ENCODE results near the gene MGLL.
"Not testable (repeated sequence)": the region's sequence is repeated elsewhere in the genome, so short reads cannot be mapped to it uniquely, and the experiment has no call there.

Gene MGLL

DNA sequence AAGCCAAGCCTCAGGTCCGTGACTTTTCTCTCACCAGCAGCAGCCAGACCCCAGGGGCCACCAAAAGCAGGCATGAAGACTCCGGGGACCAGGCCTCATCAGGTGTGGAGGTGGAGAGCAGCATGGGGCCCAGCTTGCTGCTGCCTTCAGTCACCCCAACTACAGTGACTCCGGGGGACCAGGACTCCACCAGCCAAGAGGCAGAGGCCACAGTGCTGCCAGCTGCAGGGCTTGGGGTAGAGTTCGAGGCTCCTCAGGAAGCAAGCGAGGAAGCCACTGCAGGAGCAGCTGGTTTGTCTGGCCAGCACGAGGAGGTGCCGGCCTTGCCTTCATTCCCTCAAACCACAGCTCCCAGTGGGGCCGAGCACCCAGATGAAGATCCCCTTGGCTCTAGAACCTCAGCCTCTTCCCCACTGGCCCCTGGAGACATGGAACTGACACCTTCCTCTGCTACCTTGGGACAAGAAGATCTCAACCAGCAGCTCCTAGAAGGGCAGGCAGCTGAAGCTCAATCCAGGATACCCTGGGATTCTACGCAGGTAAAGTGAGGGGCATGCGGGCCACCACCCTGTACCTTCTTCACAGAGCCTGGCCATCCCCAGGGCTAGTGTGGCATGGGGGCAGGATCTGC lies 161.6 kb downstream of the MGLL start:
- H3K4me3 ChIP-seq: no peak overlapping the region
- H3K27ac ChIP-seq: no peak overlapping the region

DNA sequence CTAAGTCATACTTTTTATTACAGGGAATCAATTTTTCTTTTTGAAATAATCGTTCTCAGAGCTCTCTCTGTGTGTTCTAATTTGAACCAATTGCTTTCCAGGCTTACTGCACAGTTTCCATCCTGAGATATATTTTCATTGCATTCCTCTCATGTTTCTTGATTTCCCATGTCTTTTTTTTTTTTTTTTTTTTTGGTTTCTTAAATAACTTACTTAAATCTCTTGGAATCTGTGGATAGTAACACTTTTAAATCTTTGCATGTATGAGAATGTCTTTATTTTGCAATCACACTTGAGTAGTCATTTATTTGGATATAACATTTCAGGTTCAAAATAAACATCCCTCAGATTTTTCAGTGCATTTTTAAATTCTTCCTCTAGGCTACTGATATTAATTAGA lies 164.1 kb downstream of the MGLL start:
- Histone ChIP-seq H3K4me3 (no peak overlapping the region), H3K27ac (no peak overlapping the region)

DNA sequence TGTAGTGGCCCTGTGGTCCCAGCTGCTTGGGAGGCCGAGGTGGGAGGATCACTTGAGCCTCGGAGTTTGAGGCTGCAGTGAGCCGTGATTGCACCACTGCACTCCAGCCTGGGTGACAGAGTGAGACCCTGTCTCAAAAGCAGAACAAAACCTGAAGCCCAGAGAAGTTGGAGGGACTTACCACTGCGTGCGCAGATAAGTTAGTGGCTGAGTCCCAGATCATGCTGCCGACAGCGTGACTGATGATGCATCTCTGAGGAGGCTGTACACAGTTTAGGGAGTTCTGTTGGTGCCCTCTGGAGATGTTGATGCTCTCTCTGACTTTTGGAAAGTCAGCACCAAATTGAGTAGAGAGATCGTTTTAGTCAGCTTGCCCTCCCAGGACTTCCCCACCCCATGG lies 165.4 kb downstream of the MGLL start:
- Histone ChIP-seq H3K4me3 (no peak overlapping the region), H3K27ac (no peak overlapping the region)

DNA sequence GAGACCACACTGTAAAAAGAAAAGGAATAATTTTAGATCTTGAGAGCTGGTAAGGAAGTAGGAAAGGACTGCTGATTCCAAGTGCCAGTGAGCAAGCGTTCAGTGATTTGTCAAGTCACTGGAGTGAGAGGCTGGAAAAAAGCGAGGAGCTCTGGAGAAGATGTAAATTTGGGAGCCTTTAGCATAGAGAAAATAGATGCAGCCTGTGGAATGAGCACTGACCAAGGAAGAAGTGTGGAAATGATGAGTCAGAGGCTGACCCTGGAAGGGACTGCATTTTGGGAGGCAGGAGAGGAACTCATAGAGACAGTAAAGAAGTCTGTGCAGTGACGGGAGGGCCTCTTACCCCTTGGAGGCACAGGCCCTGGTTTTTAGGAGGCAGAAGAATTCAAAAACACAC lies 166.7 kb downstream of the MGLL start:
- no peak overlapping the region for H3K27ac ChIP-seq
- no peak overlapping the region for H3K4me3 ChIP-seq

DNA sequence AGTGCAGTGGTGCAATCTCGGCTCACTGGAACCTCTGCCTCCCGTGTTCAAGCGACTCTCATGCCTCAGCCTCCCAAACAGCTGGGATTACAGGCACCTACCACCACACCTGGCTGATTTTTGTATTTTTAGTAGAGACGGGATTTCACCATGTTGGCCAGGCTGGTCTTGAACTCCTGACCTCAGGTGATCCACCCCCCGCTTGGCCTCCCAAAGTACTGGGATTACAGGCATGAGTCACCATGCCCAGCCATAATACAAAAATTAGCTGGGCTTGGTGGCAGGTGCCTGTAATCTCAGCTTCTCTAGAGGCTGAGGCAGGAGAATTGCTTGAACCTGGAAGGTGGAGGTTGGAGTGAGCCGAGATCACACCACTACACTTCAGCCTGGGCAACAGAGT lies 167.3 kb downstream of the MGLL start:
- not testable (repeated sequence) for H3K27ac ChIP-seq, H3K4me3 ChIP-seq

DNA sequence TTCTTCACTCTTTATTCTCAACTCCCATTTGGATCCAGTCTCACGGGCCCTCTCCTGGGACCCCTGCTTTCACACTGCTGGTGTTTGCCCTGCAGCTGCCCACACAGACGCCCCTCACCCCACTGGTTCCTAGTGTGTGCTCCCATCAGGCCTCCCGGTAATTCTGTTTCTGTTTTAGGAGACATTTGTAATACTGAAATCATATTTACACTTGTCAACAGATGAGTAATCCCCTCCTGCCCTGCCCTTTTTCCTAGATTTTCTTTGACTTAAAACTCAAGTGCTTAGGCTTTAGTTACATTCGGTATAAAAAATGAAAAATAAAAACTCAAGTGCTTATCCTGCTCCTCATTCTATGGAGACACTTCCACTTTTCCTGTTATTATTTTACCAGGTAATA lies 167.9 kb downstream of the MGLL start:
- Histone ChIP-seq H3K4me3 (no peak overlapping the region), H3K27ac (no peak overlapping the region)

DNA sequence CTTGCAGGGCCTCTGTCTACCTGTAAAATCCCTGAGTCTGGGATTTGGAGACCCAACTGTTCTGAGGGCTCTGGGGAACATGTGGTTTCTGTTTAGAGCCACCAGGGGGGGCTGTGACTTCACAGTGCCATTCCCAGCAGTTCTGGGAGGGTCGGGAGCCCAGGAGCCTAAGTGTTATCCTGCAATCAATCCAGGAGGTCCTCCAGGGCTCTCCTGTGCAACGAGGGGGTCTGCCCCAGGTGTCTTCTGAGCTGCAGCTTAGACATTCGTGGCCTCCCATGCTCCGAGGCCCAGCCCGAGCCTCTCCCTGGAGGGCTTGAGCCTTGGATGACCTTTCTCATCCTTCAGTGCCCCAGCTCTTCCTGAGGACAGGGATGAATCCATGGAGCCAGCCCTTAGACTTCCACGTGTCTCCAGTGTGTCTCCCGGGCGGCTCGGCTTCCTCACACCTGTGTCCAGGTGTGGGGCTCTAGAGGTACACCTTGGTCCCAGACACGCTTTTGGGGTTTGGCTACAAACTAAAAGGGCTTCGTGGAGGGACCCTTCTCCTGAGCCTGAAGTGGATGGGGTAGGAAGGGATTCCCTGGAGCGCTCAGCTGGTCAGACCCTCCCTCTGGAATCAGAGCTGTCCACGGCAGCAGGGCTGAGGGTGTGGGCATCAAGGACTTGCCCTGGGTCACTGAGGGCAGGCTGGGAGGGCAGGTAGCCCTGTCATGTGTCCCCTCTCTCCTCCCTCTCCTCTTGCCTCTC lies 169.9 kb downstream of the MGLL start:
- H3K27ac ChIP-seq: no peak overlapping the region
- H3K4me3 ChIP-seq: no peak overlapping the region

DNA sequence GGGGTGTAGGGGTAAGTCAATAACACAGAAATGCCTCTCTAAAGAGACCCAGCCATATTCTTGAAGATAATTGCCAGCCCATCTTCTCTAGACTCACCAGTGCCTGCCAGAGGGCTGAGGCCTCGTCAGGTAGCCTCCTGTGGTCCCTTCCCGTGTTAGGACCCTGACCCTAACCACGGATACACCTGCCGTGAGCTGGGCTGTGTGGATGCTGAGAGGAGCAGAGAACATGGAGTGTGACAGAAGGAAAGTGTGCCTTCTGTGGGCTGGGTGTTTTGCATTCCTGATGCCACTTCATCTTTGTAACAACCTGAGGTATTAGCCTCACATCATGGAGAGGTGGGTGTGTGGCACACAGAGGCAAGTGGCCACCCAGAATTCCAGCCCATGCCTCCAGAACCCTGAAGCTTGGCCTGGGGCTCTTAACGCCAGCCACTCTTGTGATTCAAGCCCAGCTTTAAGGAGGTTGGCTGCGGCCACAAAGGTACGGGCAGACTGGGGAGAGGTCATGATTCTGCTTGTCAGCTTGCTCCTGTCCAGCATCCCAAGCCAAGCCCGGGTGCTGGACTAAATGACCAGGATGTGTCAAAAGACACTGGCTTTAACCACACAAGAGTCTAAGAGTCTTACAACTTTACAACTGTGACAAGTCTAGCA lies 170.7 kb downstream of the MGLL start:
- no peak overlapping the region for H3K4me3 ChIP-seq
- no peak overlapping the region for H3K27ac ChIP-seq

DNA sequence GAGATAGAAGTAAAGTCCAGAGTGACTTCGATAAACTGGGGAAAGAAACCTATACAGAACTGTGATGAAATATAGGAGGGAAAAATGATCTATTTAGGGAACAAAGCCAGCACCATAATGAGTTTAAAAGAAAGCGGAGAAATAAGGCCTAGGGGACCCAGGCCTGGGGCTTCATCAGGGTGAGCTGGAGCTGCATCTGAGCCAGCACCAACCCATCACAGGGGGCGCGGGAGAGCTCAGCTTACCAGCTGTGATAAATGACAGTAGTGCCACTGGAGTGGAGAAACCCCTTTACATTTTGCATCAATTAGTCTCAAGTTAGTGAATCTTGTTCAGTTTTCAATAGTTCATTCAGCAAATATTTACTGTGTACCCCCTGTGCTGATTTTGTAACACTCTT lies 172.1 kb downstream of the MGLL start:
- no peak overlapping the region for H3K4me3 ChIP-seq
- no peak overlapping the region for H3K27ac ChIP-seq

DNA sequence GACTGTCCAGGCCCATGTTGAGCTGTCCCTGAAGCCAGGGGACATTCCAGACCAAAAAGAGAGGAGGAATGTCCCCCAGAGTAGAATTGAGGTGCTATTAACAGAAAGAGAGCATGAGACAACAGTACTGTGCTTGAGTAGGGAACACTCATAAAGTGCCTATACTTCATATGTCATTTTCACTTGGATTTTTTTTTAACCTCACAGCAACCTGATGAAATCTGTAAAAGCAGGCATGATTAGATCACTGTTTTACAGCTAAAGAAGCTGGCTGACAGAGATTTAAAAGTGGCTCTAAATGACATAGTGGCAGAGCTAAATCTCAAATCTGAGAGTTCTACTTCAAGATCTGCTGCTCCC lies 174.5 kb downstream of the MGLL start:
- H3K4me3 ChIP-seq: no peak overlapping the region
- H3K27ac ChIP-seq: no peak overlapping the region

DNA sequence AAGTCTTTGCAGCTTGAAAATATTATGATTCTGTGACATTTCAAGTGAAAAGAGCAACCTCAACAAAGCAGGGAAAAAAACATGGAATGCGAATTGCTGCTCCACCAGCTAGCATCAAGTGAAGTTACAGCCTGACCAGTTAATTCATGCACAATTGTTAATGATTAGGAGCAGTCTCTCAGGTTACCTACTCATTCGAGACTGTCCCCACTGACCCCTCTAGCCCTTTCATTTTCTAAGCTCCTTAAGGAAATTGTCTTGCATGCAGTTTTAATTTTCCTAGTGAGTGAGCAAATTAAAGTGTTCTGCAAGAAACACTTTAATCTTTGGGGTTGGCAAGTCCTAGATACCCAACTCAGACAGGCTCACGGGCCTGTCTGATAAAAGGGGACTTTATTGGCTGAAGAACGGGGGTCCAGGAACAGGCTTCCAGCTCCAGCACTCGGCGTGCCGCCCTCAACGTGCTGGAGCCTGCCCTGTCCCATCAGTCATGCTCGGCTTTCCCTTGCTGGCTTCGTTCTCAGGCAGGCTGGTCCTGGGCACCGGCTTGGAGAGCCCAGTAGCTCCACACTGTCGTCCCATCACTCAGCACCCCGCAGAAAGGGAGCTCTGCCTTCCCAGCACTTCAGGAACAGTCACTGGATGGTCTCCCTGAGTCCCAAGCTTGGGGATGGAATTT lies 175.0 kb downstream of the MGLL start:
- H3K4me3 ChIP-seq: no peak overlapping the region
- H3K27ac ChIP-seq: no peak overlapping the region

DNA sequence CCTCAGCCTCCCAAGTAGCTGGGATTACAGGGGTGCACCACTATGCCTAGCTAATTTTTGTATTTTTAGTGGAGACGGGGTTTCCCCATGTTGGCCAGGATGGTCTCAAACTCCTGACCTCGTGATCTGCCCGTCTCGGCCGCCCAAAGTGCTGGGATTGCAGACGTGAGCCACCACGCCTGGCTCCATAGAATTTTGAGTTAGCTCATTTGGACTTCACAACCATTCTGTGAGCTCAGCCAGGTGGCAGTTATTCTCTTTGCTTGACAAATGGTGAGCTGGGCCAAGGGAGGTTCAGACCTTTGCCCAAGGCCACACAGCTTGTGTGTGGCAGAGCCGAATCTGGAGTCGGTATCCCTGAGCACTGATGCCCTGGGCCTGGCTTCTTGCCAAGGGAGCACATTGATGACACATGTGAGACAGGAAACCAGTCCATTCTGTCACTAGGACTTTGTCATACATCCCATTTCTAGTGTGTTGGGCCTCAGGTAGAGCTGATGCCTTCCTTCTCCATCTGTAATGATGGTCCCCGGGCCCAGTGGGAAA lies 175.7 kb downstream of the MGLL start:
- Histone ChIP-seq H3K4me3 (no peak overlapping the region), H3K27ac (no peak overlapping the region)

DNA sequence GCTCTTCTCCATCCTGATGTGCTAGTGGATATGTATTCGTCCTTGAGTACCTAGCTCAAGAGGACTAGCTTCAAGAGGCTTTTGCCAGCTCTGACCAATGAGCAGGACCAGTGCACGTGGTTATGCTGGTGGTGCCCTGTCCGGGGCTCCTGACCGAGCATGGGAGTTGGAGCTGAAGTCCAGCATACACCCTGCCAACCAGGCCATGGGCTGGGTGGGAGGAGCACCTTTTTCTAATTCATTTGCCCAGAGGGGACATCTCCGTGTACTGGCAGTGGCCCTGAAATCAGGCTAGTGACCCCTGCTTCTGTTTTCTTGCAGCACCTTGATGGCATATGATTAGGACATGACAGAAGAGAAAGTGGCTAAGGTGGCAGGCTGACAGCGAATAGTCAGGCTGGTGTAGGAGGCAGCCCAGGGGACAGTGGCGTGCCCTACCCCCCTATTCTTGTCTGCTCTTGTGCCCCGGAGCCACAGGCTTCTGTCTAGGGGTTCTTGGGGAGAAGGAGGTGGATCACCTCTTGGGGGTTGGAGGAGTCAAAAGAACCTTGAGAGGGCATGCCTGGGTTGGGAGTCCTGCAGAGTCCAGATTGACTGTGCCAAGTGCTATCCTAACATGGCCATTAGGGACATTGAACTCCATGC lies 176.8 kb downstream of the MGLL start:
- no peak overlapping the region for H3K27ac ChIP-seq
- H3K4me3 ChIP-seq: no peak overlapping the region

DNA sequence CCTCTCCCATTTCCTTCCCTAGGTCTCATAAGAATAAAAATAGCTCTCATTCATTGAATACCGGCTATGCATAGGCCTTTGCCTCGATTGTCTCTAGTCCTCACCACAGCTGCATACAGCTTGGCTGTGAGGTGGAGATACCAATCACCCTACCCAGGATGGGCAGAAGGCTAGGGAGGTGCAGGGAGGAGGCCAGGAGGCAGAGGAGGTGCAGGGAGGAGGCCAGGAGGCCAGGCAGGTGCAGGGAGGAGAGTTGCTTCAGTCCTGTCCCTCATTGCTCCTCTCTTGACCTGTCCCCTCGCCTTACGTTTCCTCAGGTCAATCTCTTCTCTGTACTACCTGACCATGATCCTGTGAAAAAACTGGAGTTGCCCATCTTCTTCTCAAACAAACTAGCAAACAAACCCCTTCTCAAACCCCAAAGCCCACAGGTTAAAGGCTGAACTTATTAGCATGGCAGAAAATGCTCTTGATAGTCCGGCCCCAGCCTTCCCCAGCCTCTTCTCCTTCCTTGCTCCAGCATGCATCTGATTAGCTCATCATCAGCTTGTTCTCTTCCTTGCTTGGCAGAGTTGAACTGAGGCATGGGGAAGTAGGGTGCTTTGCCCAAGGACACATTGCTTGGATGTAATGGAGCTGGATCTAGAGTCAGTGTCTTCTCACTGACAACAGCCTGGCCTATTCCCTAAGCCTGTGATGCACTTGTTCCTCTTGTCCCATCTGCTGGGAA lies 177.5 kb downstream of the MGLL start:
- Histone ChIP-seq H3K27ac (no peak overlapping the region), H3K4me3 (no peak overlapping the region)

DNA sequence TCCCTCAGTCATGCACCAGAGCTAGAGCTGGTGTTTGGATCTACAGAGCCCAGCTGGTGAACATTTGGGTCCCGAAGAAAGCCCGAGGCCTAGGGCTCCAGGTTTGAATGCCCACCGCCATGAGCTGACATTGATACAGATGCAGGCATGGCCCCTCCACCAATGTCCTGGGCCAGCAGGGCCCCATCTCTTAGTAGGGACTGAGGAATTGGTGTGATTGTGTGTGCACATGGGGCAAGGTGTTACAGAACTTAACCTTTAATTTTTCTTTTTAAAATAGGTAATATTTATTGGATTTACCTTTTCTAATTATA lies 182.3 kb downstream of the MGLL start:
- Histone ChIP-seq H3K27ac (no peak overlapping the region), H3K4me3 (no peak overlapping the region)

DNA sequence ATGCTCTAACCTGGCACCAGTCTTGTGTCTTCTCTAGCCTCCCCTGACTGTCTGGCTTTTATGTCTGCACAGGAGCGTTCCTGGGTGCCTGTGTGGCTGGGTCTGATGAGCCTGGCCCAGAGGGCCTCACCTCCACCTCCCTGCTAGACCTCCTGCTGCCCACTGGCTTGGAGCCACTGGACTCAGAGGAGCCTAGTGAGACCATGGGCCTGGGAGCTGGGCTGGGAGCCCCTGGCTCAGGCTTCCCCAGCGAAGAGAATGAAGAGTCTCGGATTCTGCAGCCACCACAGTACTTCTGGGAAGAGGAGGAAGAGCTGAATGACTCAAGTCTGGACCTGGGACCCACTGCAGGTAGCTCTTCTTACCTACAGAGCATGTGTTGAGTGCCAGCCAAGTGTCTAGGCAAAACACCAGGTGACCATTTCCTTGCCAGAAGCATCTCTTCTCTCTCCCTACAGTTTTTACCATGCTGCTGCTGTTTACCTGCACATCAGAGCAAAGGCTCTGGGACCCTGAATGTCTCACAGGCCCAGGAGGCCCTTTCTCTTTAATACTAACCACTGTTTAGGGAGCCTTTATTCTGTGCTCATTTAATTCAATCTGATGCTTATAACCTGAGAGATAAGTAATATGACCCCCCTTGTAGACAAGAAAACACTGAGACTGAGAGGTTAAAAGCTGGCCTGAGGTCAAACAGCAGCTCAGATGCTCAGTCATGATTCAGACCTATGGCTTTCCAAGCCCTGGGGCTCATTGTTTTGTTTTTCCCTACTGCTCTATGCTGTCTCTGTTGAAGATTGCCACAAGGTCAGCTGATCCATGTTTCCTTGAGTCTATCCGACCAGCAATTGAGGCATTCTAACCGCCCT lies 182.9 kb downstream of the MGLL start:
- Histone ChIP-seq H3K4me3 (no peak overlapping the region), H3K27ac (no peak overlapping the region)
